Stromal cell of bone marrow (primary cell): Measurements from ENCODE around the gene PRKCZ.

ENCODE experiments used
- DNase-seq: peaks from one replicate; pipeline ENCODE4 v3.0.0-alpha.2; 2012; ENCODE audit warnings: low read depth

Gene PRKCZ

GRCh38 chr1:2025491-2025981, 24.7 kb upstream of the PRKCZ start:
- no peak for DNase-seq

- DNase-seq: no peak
Observed at GRCh38 chr1:2027961-2028583, 22.1 kb upstream of the PRKCZ start.

- no peak for DNase-seq
Observed at GRCh38 chr1:2028870-2029560, 21.2 kb upstream of the PRKCZ start.

- no peak for DNase-seq
Observed at GRCh38 chr1:2029561-2029960, 20.6 kb upstream of the PRKCZ start.

GRCh38 chr1:2030076-2030871, 19.9 kb upstream of the PRKCZ start:
- DNase-seq: no peak

- DNase-seq: no peak
Observed at GRCh38 chr1:2031546-2032540, 18.4 kb upstream of the PRKCZ start.

- DNase-seq: no peak
Observed at GRCh38 chr1:2032737-2033136, 17.5 kb upstream of the PRKCZ start.

- DNase-seq: no peak
Observed at GRCh38 chr1:2033165-2033564, 17.0 kb upstream of the PRKCZ start.

- no peak for DNase-seq
Observed at GRCh38 chr1:2036287-2036686, 13.9 kb upstream of the PRKCZ start.

GRCh38 chr1:2037314-2037979, 12.8 kb upstream of the PRKCZ start:
- DNase-seq: no peak

- DNase-seq: no peak
Observed at GRCh38 chr1:2038229-2038628, 12.0 kb upstream of the PRKCZ start.

GRCh38 chr1:2039251-2039650, 11.0 kb upstream of the PRKCZ start:
- no peak for DNase-seq

GRCh38 chr1:2041305-2041704, 8.9 kb upstream of the PRKCZ start:
- no peak for DNase-seq

GRCh38 chr1:2041887-2042286, 8.3 kb upstream of the PRKCZ start:
- no peak for DNase-seq

GRCh38 chr1:2042830-2043773, 7.1 kb upstream of the PRKCZ start:
- no peak for DNase-seq

GRCh38 chr1:2043886-2044285, 6.3 kb upstream of the PRKCZ start:
- no peak for DNase-seq

GRCh38 chr1:2044510-2045319, 5.5 kb upstream of the PRKCZ start:
- DNase-seq: no peak

- peak; percentile 19 for DNase-seq
Observed at GRCh38 chr1:2045468-2046173, 4.6 kb upstream of the PRKCZ start.
